Glutamatergic neuron (in vitro differentiated cells): ENCODE measurements around the gene CLDN34. TPM values are rescaled to one million over a fixed set of nuclear protein-coding genes. Genes with fewer than 3 reads are reported as not detected.

Source experiments
- DNase-seq: peaks from one replicate; pipeline ENCODE4 v3.0.0; 2022
- H3K27ac Mint-ChIP-seq: one replicate; pipeline ENCODE4 v1.8.0; 2020; ENCODE audit warnings: mild to moderate bottlenecking, mixed read lengths, inconsistent platforms; ENCODE audit not compliant: unreplicated experiment
- H3K27me3 Mint-ChIP-seq: one replicate; pipeline ENCODE4 v1.8.0; 2020; ENCODE audit warnings: mild to moderate bottlenecking, moderate library complexity, mixed read lengths, inconsistent platforms; ENCODE audit not compliant: unreplicated experiment
- H3K36me3 Mint-ChIP-seq: one replicate; pipeline ENCODE4 v1.8.0; 2020; ENCODE audit warnings: mild to moderate bottlenecking, mixed read lengths, inconsistent platforms; ENCODE audit not compliant: unreplicated experiment
- H3K4me1 Mint-ChIP-seq: one replicate; pipeline ENCODE4 v1.8.0; 2020; ENCODE audit warnings: mild to moderate bottlenecking, low read depth, mixed read lengths, inconsistent platforms; ENCODE audit not compliant: unreplicated experiment
- H3K4me3 Mint-ChIP-seq: one replicate; pipeline ENCODE4 v1.8.0; 2020; ENCODE audit warnings: mild to moderate bottlenecking, mixed read lengths, inconsistent platforms; ENCODE audit not compliant: unreplicated experiment
- H3K9me3 Mint-ChIP-seq: one replicate; pipeline ENCODE4 v1.8.0; 2020; ENCODE audit warnings: mild to moderate bottlenecking, moderate library complexity, mixed read lengths, inconsistent platforms; ENCODE audit not compliant: unreplicated experiment
- CTCF ChIP-seq: fragments of 200-600 bp; sonication (generic); IDR thresholded peaks from one replicate; pipeline ENCODE4 v1.5.0; 2021; ENCODE audit not compliant: partially characterized antibody, unreplicated experiment
- total RNA-seq: library from RNA; stranded (reverse); fragmentation: NEBNext Ultra II Directional; extraction: Animal tissue kit (Norgen Biotek cat#: 25700); gene quantifications from one replicate; pipeline ENCODE4 v1.2.1, GENCODE V29; 2021; ENCODE audit not compliant: unreplicated experiment

Gene CLDN34
- total RNA-seq, 1 donor from 2014 or later = not detected

GRCh38 chrX:10015723-10016518 lies 48.8 kb downstream of the CLDN34 start:
- H3K4me1 Mint-ChIP-seq = peaks cover 23% of the 10 kb centered on the region
- H3K4me3 Mint-ChIP-seq = peak overlapping the region; percentile 92
- peak overlapping the region; percentile 76 for H3K27ac Mint-ChIP-seq
- peaks cover 9% of the 10 kb centered on the region for H3K27me3 Mint-ChIP-seq
- peaks cover 11% of the 10 kb centered on the region for H3K9me3 Mint-ChIP-seq
- no peak for TF ChIP-seq CTCF
- peak; percentile 65 for DNase-seq
- H3K36me3 Mint-ChIP-seq = no peaks in the 10 kb centered on the region

- Mint-ChIP-seq H3K4me1 (peaks cover 16% of the 10 kb centered on the region), H3K27me3 (peaks cover 6% of the 10 kb centered on the region), H3K36me3 (no peaks in the 10 kb centered on the region), H3K9me3 (peaks cover 6% of the 10 kb centered on the region), H3K4me3 (peak overlapping the region; percentile 92), H3K27ac (peak overlapping the region; percentile 84)
- no peak for DNase-seq
- TF ChIP-seq CTCF = no peak
These were observed 49.5 kb downstream of the CLDN34 start for GRCh38 chrX:10016519-10017132.

GRCh38 chrX:10017872-10018271 lies 50.7 kb downstream of the CLDN34 start:
- Mint-ChIP-seq H3K27ac (no peak overlapping the region), H3K4me3 (peak overlapping the region; percentile 61), H3K4me1 (peaks cover 10% of the 10 kb centered on the region), H3K27me3 (peaks cover 2% of the 10 kb centered on the region), H3K9me3 (peaks cover 4% of the 10 kb centered on the region), H3K36me3 (no peaks in the 10 kb centered on the region)
- TF ChIP-seq CTCF = no peak
- DNase-seq = no peak

Other genes starting within 250 kb of the CLDN34 start
- gene GPR143, start 201.5 kb upstream of the CLDN34 start, total RNA-seq = not detected
- 3.1 TPM for gene SHROOM2, start 180.9 kb upstream of the CLDN34 start, total RNA-seq
- gene CLCN4, start 189.6 kb downstream of the CLDN34 start, total RNA-seq = 64.7 TPM